ELR (cell line): ENCODE data around the gene HRH1.
"Not testable (repeated sequence)": the region's sequence is repeated elsewhere in the genome, so short reads cannot be mapped to it uniquely, and the experiment has no call there.

Experiments
- DNase-seq: peaks from one replicate; pipeline ENCODE4 v3.0.0-alpha.2; 2015; ENCODE audit warnings: low read depth

The HRH1 gene

GRCh38 chr3:11154036-11154952 is at the start of gene HRH1:
Gene HRH1 (plus strand): TSS chr3:11154493. CDS start chr3:11259038, 104,545 bp downstream.
- peak; percentile 55 for DNase-seq

- DNase-seq, result not testable (repeated sequence)
Measured at GRCh38 chr3:11113316-11113715, 41.0 kb upstream of the HRH1 start.

- DNase-seq, result no peak
Measured at GRCh38 chr3:11115548-11115947, 38.7 kb upstream of the HRH1 start.

GRCh38 chr3:11116336-11117059 is 37.8 kb upstream of the HRH1 start:
- peak; percentile 51 for DNase-seq

- no peak for DNase-seq
Measured at GRCh38 chr3:11117591-11117990, 36.7 kb upstream of the HRH1 start.

- DNase-seq, result peak; percentile 80
Measured at GRCh38 chr3:11118181-11118682, 36.1 kb upstream of the HRH1 start.

- no peak for DNase-seq
Measured at GRCh38 chr3:11120091-11120805, 34.0 kb upstream of the HRH1 start.

- DNase-seq, result no peak
Measured at GRCh38 chr3:11126653-11127052, 27.6 kb upstream of the HRH1 start.

- DNase-seq, result peak; percentile 70
Measured at GRCh38 chr3:11128682-11129632, 25.3 kb upstream of the HRH1 start.

GRCh38 chr3:11130385-11130784 is 23.9 kb upstream of the HRH1 start:
- DNase-seq, result no peak

GRCh38 chr3:11131371-11131770 is 22.9 kb upstream of the HRH1 start:
- DNase-seq, result no peak

- not testable (repeated sequence) for DNase-seq
Measured at GRCh38 chr3:11131886-11132285, 22.4 kb upstream of the HRH1 start.

- DNase-seq, result no peak
Measured at GRCh38 chr3:11132861-11133260, 21.4 kb upstream of the HRH1 start.

GRCh38 chr3:11134794-11135193 is 19.5 kb upstream of the HRH1 start:
- DNase-seq, result peak; percentile 35

GRCh38 chr3:11136116-11136515 is 18.2 kb upstream of the HRH1 start:
- DNase-seq, result peak; percentile 30

GRCh38 chr3:11136830-11137626 is 17.3 kb upstream of the HRH1 start:
- DNase-seq, result peak; percentile 100

GRCh38 chr3:11137627-11137959 is 16.7 kb upstream of the HRH1 start:
- no peak for DNase-seq

- DNase-seq, result no peak
Measured at GRCh38 chr3:11138371-11138770, 15.9 kb upstream of the HRH1 start.

- DNase-seq, result no peak
Measured at GRCh38 chr3:11140030-11140712, 14.1 kb upstream of the HRH1 start.

GRCh38 chr3:11140713-11141104 is 13.6 kb upstream of the HRH1 start:
- no peak for DNase-seq
